Right lobe of liver (tissue), 4 donors: ENCODE data around the gene ADPGK.

Source experiments
- POLR2A ChIP-seq: fragments of 450-650 bp; IDR thresholded peaks from one replicate; pipeline ENCODE4 v1.6.1; 2017; ENCODE audit warnings: antibody characterized with exemption, mild to moderate bottlenecking
- TF ChIP-seq, protein P1 (sequence below), 4 donors: fragments of 200-600 bp in 3 of 4; fragments of 450-650 bp in 1 of 4; IDR thresholded peaks; one replicate each; pipeline versions ENCODE4 v1.5.1 to v1.8.0; 2016 to 2022; ENCODE audit warnings: antibody characterized with exemption in 4 of 4, mild to moderate bottlenecking in 2 of 4
- donor health status: DM: no; HTN: no; CAD: no.
- donor health status: DM: no; HTN: no; CAD: no.
- donor health status: DM: no; HTN: yes; CAD: no.

DNA sequence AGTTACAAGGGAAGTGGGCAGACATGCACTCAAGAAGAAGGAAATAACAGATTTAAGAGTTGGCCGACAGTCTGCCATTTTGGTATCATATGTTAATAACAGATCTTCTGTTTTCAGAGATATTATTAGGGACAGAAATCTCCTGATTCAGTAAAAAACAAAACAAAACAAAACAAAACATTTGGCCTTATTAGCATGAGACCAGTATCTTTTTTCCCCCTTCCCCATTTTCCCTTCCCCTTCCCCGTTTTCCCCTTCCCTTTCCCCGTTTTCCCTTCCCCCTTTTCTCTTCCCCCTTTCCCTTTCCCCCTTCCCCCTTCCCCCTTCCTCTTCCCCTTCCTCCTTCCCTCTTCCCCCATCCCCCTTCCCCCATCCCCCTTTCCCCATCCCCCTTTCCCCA, 58.1 kb downstream of the ADPGK start:
- TF ChIP-seq, protein P1, sequence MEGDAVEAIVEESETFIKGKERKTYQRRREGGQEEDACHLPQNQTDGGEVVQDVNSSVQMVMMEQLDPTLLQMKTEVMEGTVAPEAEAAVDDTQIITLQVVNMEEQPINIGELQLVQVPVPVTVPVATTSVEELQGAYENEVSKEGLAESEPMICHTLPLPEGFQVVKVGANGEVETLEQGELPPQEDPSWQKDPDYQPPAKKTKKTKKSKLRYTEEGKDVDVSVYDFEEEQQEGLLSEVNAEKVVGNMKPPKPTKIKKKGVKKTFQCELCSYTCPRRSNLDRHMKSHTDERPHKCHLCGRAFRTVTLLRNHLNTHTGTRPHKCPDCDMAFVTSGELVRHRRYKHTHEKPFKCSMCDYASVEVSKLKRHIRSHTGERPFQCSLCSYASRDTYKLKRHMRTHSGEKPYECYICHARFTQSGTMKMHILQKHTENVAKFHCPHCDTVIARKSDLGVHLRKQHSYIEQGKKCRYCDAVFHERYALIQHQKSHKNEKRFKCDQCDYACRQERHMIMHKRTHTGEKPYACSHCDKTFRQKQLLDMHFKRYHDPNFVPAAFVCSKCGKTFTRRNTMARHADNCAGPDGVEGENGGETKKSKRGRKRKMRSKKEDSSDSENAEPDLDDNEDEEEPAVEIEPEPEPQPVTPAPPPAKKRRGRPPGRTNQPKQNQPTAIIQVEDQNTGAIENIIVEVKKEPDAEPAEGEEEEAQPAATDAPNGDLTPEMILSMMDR (IDR thresholded peaks at IDR 0.05) = no peak
- no peak for TF ChIP-seq POLR2A
